GM12878 (cell line): ENCODE measurements around the gene CORO2B. TPM values are rescaled to one million over a fixed set of nuclear protein-coding genes. Genes with fewer than 3 reads are reported as not detected.

Source experiments
- ATAC-seq: fragments of 200-7000 bp; cut with Tn5 transposase; 3 replicates; pipeline ENCODE4 v1.9.1; 2020; ENCODE audit warnings: mild to moderate bottlenecking, moderate library complexity
- BruUV-seq: library from RNA; stranded (reverse); fragments of 400-500 nt; replicated peaks from 2 replicates; lab custom pipeline; 2021; lab: Mats Ljungman, UMichigan
- CTCF ChIA-PET: fragments of 300-600 bp; sonication (Branson Sonifier 250); formaldehyde crosslinking; extraction: SDS; loops from one replicate; lab custom pipeline; 2021; ENCODE audit warnings: inconsistent platforms; lab: Yijun Ruan, JAX
- POLR2A ChIA-PET: fragments of 350-600 bp; formaldehyde crosslinking; extraction: SDS; loops from one replicate; lab custom pipeline; 2021; ENCODE audit warnings: inconsistent platforms; lab: Charles Lee
- RAD21 ChIA-PET: fragments of 300-600 bp; sonication (Branson Sonifier 250); formaldehyde crosslinking; loops from one replicate; lab custom pipeline; 2023; ENCODE audit warnings: antibody characterized with exemption; ENCODE audit not compliant: unreplicated experiment; lab: Charles Lee
- SMC1A ChIA-PET: fragments of 300-600 bp; sonication (Branson Sonifier 250); formaldehyde crosslinking; loops from one replicate; lab custom pipeline; 2023; ENCODE audit not compliant: unreplicated experiment, uncharacterized antibody; lab: Charles Lee
- DNase-seq: peaks from one replicate; pipeline ENCODE4 v3.0.0-alpha.2; 2011; ENCODE audit warnings: low read depth, low spot score
- FAIRE-seq: peaks from 3 replicates; lab custom pipeline; 2011; peaks lifted over from hg19 to GRCh38; lab: Jason Lieb, UNC
- H2AFZ ChIP-seq: 2 replicates; pipeline ENCODE4 v1.6.0; 2011; ENCODE audit warnings: low read depth, low read length, control low read depth; ENCODE audit not compliant: control insufficient read depth
- H3K27ac ChIP-seq: 2 replicates; pipeline ENCODE4 v1.5.1; 2011; ENCODE audit warnings: control low read depth; ENCODE audit not compliant: control insufficient read depth, insufficient read depth
- H3K27me3 ChIP-seq, 2 experiments: replicated peaks in 1 of 2; 2 replicates each; pipeline versions ENCODE4 v1.6.0 to v1.6.1; 2011; ENCODE audit warnings: low read length in 1 of 2; ENCODE audit not compliant: control insufficient read depth in 2 of 2, insufficient read depth in 2 of 2
- H3K36me3 ChIP-seq, 2 experiments: 2 replicates each; pipeline ENCODE4 v1.5.1; 2011; ENCODE audit warnings: low read length in 1 of 2; ENCODE audit not compliant: control insufficient read depth in 2 of 2, insufficient read depth in 2 of 2
- H3K4me1 ChIP-seq: 2 replicates; pipeline ENCODE4 v1.6.1; 2011; ENCODE audit warnings: mild to moderate bottlenecking, low read length, moderate library complexity, mixed read lengths; ENCODE audit not compliant: control insufficient read depth, insufficient read depth
- H3K4me2 ChIP-seq: 2 replicates; pipeline ENCODE4 v1.6.0; 2011; ENCODE audit warnings: control low read depth; ENCODE audit not compliant: control insufficient read depth, insufficient read depth
- H3K4me3 ChIP-seq: fragments of 200-600 bp; sonication (generic); 2 replicates; pipeline ENCODE4 v1.5.1; 2016
- H3K79me2 ChIP-seq: 2 replicates; pipeline ENCODE4 v1.6.0; 2011; ENCODE audit warnings: low read length; ENCODE audit not compliant: control insufficient read depth, insufficient read depth
- H3K9ac ChIP-seq: 2 replicates; pipeline ENCODE4 v1.8.0; 2011; ENCODE audit warnings: low read length, control low read depth, mixed read lengths; ENCODE audit not compliant: control insufficient read depth, insufficient read depth
- H3K9me3 ChIP-seq: replicated peaks from 3 replicates; pipeline ENCODE4 v1.5.1; 2011; ENCODE audit warnings: mild to moderate bottlenecking, low read length; ENCODE audit not compliant: control insufficient read depth, insufficient read depth
- H4K20me1 ChIP-seq: 2 replicates; pipeline ENCODE4 v1.6.0; 2011; ENCODE audit not compliant: control insufficient read depth, insufficient read depth
- ATF7 ChIP-seq: fragments of 450-650 bp; IDR thresholded peaks from 2 replicates; pipeline ENCODE4 v1.6.1; 2016; ENCODE audit warnings: low read depth, mild to moderate bottlenecking
- BACH1 ChIP-seq: fragments of 450-650 bp; IDR thresholded peaks from 2 replicates; pipeline ENCODE4 v1.6.1; 2017; ENCODE audit warnings: mild to moderate bottlenecking, borderline replicate concordance
- MYB ChIP-seq: fragments of 150-350 bp; IDR thresholded peaks from 2 replicates; pipeline ENCODE4 v1.6.1; 2014; ENCODE audit warnings: mild to moderate bottlenecking, low read depth, low read length, borderline replicate concordance
- NRF1 ChIP-seq: conservative IDR thresholded peaks from 2 replicates; pipeline ENCODE4 v1.6.1; 2011; ENCODE audit warnings: mild to moderate bottlenecking, low read depth, low read length, improper control_type of control experiment
- POLR2A ChIP-seq: IDR thresholded peaks from 2 replicates; pipeline ENCODE4 v1.6.1; 2011; ENCODE audit warnings: low read depth, mild to moderate bottlenecking, low read length
- SREBF1 ChIP-seq: IDR thresholded peaks from 2 replicates; pipeline ENCODE4 v1.6.1; 2012; ENCODE audit warnings: mild to moderate bottlenecking, low read length
- STAT3 ChIP-seq: IDR thresholded peaks from 2 replicates; pipeline ENCODE4 v1.6.1; 2011; ENCODE audit warnings: low read depth, low read length, improper control_type of control experiment
- TAF1 ChIP-seq: IDR thresholded peaks from 2 replicates; pipeline ENCODE4 v1.6.1; 2011; ENCODE audit warnings: mild to moderate bottlenecking, low read depth, low read length, borderline replicate concordance
- ZNF274 ChIP-seq: IDR thresholded peaks from one replicate; pipeline ENCODE4 v1.8.0; 2011; ENCODE audit not compliant: insufficient read length, insufficient read depth
- ZZZ3 ChIP-seq: IDR thresholded peaks from 2 replicates; pipeline ENCODE4 v1.6.1; 2011; ENCODE audit warnings: low read depth; ENCODE audit not compliant: control insufficient read depth, insufficient read length
- WGBS: methylation state at CpG from one replicate; pipeline ENCODE4 v1.1.6; 2016; ENCODE audit warnings: low lambda C conversion rate; ENCODE audit not compliant: insufficient replicate concordance, insufficient coverage; ENCODE audit errors: missing lambda C conversion rate; 5-methylcytosine and 5-hydroxymethylcytosine counted together
- in situ Hi-C: fragments of 300-500 bp; cut with MboI; formaldehyde crosslinking; loops from 9 replicates; pipeline ENCODE4 v1.14.3; 2018; ENCODE audit warnings: mixed read lengths
- intact Hi-C: fragments of 100-400 bp; cut with micrococcal nuclease; formaldehyde crosslinking; loops from one replicate; pipeline ENCODE4 v1.14.2; 2022; ENCODE audit not compliant: unreplicated experiment
- polyA plus RNA-seq, 11 experiments: library from polyadenylated mRNA; depleted of rRNA in 4 of 11; unstranded in 6 of 11; stranded (reverse) in 5 of 11; fragments of >200 nt; fragmentation: Nextera tagmentation in 4 of 11; fragmentation: Illumina TruSeq in 1 of 11; extraction: Ambion mirVana in 4 of 11; extraction: Trizol in 1 of 11; gene quantifications; 1 replicate in 1 of 11; 2 replicates in 10 of 11; pipeline versions ENCODE4 v1.2.1 to v1.2.3, GENCODE V29; 2011 to 2016; ENCODE audit warnings: inconsistent platforms in 2 of 11, missing spikeins in 2 of 11, low read depth in 1 of 11
- total RNA-seq, 4 experiments: library from RNA; depleted of rRNA in 3 of 4; stranded (reverse); fragments of >200 nt in 3 of 4; fragmentation: Illumina TruSeq in 1 of 4; extraction: Trizol in 1 of 4; gene quantifications; 2 replicates each; pipeline versions ENCODE4 v1.2.1 to v1.2.3, GENCODE V29; 2013 to 2021
- TF ChIP-seq, protein P1 (sequence below): fragments of 450-650 bp; IDR thresholded peaks from 2 replicates; pipeline ENCODE4 v1.6.1; 2017; ENCODE audit warnings: mild to moderate bottlenecking, moderate library complexity
- TF ChIP-seq, protein P2 (sequence below): fragments of 450-650 bp; formaldehyde crosslinking; IDR thresholded peaks from 2 replicates; pipeline ENCODE4 v1.4.0; 2022; ENCODE audit warnings: mild to moderate bottlenecking, moderate library complexity
- TF ChIP-seq, protein P3 (sequence below): fragments of 450-650 bp; conservative IDR thresholded peaks from 2 replicates; pipeline ENCODE4 v1.6.1; 2017; ENCODE audit warnings: mild to moderate bottlenecking, moderate library complexity

Gene CORO2B
- total and polyA plus RNA-seq, 10 of the 15 experiments (the other 5 are each of a cell fraction or from before 2014, with no cell fraction given), result 0.05 to 0.73 (median 0.13) TPM; not detected in 4

DNA sequence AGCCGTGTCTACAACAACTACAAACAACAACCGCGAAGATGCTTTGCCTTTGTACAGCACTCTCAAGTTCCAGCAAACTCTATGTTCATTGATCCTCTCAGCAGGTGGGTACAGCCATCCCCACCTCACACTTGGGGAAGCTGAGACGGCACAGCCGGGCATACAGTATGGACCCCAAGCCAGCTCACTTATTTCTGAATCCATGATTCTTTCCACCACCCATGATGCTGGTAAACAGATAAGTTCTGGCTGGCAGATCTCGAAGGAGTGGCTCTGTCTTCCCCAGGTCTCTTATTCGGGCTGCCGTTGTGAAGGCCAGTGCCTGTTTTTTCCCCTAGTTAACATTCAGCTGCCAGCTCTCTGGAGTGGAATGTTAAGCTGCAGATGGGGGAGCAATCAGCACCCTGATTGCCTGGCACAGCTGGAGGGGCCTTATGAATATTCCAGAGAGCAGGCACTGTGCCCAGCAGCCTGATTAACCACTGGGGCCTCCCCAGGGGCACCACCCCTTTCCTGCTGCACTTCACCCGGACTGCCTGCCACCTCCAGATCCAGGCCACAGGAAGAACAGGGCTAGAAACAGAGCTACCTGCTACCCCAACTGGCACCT is 73.2 kb downstream of the CORO2B start:
- POLR2A ChIA-PET, result interaction anchor here (0.6 kb wide), 1 partner anchor 10 kb away, joined by 3 read pairs; no protein-coding TSS in a partner anchor
- Histone ChIP-seq H3K9me3 (no peaks in the 10 kb centered on the region), H4K20me1 (no peaks in the 10 kb centered on the region), H3K79me2 (no peaks in the 10 kb centered on the region), H3K4me2 (no peak overlapping the region), H3K4me1 (no peaks in the 10 kb centered on the region), H2AFZ (no peak overlapping the region), H3K4me3 (no peak overlapping the region), H3K27ac (no peak overlapping the region), H3K9ac (no peak overlapping the region), H3K27me3 (peaks cover 3% of the 10 kb centered on the region in 2 experiments), H3K36me3 (no peaks in the 10 kb centered on the region)
- intact Hi-C loops, result no loop called here
- RAD21 ChIA-PET, result interaction anchor here (0.7 kb wide), 1 partner anchor 15 kb away, joined by 3 read pairs; no protein-coding TSS in a partner anchor
- BruUV-seq, result no TSS peak
- SMC1A ChIA-PET, result no interaction called here
- in situ Hi-C loops, result no loop called here
- no peak for ATAC-seq
- FAIRE-seq, result no peak
- 46% methylated on average over 9 of the region's 9 CpGs for WGBS
- CTCF ChIA-PET, result interaction anchor here (0.6 to 5.1 kb wide), 11 partner anchors 10 to 269 kb away, joined by 3 to 33 read pairs (median 3); no protein-coding TSS in a partner anchor
- no peak for DNase-seq
- no peak for TF ChIP-seq POLR2A
- no peak for TF ChIP-seq ATF7
- no peak for TF ChIP-seq ZZZ3
- TF ChIP-seq, protein P1, sequence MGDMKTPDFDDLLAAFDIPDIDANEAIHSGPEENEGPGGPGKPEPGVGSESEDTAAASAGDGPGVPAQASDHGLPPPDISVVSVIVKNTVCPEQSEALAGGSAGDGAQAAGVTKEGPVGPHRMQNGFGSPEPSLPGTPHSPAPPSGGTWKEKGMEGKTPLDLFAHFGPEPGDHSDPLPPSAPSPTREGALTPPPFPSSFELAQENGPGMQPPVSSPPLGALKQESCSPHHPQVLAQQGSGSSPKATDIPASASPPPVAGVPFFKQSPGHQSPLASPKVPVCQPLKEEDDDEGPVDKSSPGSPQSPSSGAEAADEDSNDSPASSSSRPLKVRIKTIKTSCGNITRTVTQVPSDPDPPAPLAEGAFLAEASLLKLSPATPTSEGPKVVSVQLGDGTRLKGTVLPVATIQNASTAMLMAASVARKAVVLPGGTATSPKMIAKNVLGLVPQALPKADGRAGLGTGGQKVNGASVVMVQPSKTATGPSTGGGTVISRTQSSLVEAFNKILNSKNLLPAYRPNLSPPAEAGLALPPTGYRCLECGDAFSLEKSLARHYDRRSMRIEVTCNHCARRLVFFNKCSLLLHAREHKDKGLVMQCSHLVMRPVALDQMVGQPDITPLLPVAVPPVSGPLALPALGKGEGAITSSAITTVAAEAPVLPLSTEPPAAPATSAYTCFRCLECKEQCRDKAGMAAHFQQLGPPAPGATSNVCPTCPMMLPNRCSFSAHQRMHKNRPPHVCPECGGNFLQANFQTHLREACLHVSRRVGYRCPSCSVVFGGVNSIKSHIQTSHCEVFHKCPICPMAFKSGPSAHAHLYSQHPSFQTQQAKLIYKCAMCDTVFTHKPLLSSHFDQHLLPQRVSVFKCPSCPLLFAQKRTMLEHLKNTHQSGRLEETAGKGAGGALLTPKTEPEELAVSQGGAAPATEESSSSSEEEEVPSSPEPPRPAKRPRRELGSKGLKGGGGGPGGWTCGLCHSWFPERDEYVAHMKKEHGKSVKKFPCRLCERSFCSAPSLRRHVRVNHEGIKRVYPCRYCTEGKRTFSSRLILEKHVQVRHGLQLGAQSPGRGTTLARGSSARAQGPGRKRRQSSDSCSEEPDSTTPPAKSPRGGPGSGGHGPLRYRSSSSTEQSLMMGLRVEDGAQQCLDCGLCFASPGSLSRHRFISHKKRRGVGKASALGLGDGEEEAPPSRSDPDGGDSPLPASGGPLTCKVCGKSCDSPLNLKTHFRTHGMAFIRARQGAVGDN, result no peak
- TF ChIP-seq, protein P2, sequence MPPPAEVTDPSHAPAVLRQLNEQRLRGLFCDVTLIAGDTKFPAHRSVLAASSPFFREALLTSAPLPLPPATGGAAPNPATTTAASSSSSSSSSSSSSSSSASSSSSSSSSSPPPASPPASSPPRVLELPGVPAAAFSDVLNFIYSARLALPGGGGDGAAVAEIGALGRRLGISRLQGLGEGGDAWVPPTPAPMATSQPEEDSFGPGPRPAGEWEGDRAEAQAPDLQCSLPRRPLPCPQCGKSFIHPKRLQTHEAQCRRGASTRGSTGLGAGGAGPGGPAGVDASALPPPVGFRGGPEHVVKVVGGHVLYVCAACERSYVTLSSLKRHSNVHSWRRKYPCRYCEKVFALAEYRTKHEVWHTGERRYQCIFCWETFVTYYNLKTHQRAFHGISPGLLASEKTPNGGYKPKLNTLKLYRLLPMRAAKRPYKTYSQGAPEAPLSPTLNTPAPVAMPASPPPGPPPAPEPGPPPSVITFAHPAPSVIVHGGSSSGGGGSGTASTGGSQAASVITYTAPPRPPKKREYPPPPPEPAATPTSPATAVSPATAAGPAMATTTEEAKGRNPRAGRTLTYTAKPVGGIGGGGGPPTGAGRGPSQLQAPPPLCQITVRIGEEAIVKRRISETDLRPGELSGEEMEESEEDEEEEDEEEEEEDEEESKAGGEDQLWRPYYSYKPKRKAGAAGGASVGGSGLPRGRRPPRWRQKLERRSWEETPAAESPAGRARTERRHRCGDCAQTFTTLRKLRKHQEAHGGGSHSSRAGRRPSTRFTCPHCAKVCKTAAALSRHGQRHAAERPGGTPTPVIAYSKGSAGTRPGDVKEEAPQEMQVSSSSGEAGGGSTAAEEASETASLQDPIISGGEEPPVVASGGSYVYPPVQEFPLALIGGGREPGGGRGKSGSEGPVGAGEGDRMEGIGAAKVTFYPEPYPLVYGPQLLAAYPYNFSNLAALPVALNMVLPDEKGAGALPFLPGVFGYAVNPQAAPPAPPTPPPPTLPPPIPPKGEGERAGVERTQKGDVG (CRISPR knock-in tag), result no peak
- TF ChIP-seq, protein P3, sequence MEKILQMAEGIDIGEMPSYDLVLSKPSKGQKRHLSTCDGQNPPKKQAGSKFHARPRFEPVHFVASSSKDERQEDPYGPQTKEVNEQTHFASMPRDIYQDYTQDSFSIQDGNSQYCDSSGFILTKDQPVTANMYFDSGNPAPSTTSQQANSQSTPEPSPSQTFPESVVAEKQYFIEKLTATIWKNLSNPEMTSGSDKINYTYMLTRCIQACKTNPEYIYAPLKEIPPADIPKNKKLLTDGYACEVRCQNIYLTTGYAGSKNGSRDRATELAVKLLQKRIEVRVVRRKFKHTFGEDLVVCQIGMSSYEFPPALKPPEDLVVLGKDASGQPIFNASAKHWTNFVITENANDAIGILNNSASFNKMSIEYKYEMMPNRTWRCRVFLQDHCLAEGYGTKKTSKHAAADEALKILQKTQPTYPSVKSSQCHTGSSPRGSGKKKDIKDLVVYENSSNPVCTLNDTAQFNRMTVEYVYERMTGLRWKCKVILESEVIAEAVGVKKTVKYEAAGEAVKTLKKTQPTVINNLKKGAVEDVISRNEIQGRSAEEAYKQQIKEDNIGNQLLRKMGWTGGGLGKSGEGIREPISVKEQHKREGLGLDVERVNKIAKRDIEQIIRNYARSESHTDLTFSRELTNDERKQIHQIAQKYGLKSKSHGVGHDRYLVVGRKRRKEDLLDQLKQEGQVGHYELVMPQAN, result no peak
- TF ChIP-seq MYB, result no peak
- no peak for TF ChIP-seq SREBF1
- TF ChIP-seq BACH1, result no peak
- no peak for TF ChIP-seq NRF1
- TF ChIP-seq ZNF274, result no peak
- no peak for TF ChIP-seq STAT3
- TF ChIP-seq TAF1, result no peak
